IPS-NIHi7 (cell line): ENCODE measurements around the gene KRTAP10-2.
"Not testable (repeated sequence)": the region's sequence is repeated elsewhere in the genome, so short reads cannot be mapped to it uniquely, and the experiment has no call there.

Experiments used
- DNase-seq: peaks from one replicate; pipeline ENCODE4 v3.0.0; 2012; ENCODE audit warnings: mixed read lengths; ENCODE audit errors: extremely low spot score

KRTAP10-2 gene

GRCh38 chr21:44568261-44568660 lies 17.0 kb upstream of the KRTAP10-2 start:
- DNase-seq, result no peak

- DNase-seq, result no peak
Measured at GRCh38 chr21:44567481-44568171, 16.3 kb upstream of the KRTAP10-2 start.

- DNase-seq, result no peak
Measured at GRCh38 chr21:44566403-44566802, 15.1 kb upstream of the KRTAP10-2 start.

GRCh38 chr21:44564886-44565598 lies 13.7 kb upstream of the KRTAP10-2 start:
- no peak for DNase-seq

GRCh38 chr21:44564099-44564498 lies 12.8 kb upstream of the KRTAP10-2 start:
- DNase-seq, result no peak

GRCh38 chr21:44558695-44559094 lies 7.4 kb upstream of the KRTAP10-2 start, which contains the start of gene KRTAP10-3:
Gene KRTAP10-3 (minus strand): TSS chr21:44558795. CDS start chr21:44558715, 80 bp downstream.
- no peak for DNase-seq

GRCh38 chr21:44558329-44558675 lies 7.0 kb upstream of the KRTAP10-2 start:
- not testable (repeated sequence) for DNase-seq

- DNase-seq, result no peak
Measured at GRCh38 chr21:44557491-44558328, 6.4 kb upstream of the KRTAP10-2 start.

- DNase-seq, result no peak
Measured at GRCh38 chr21:44556879-44557278, 5.6 kb upstream of the KRTAP10-2 start.

- DNase-seq, result no peak
Measured at GRCh38 chr21:44555200-44555875, 4.0 kb upstream of the KRTAP10-2 start.

- no peak for DNase-seq
Measured at GRCh38 chr21:44552681-44553080, 1.4 kb upstream of the KRTAP10-2 start.

GRCh38 chr21:44552136-44552535 lies 831 bp upstream of the KRTAP10-2 start:
- DNase-seq, result peak; percentile 5

GRCh38 chr21:44550807-44551206 lies 498 bp downstream of the KRTAP10-2 start:
- DNase-seq, result peak; percentile 1

- DNase-seq, result peak; percentile 13
Measured at GRCh38 chr21:44550285-44550684, 1.0 kb downstream of the KRTAP10-2 start.

GRCh38 chr21:44549525-44550211 lies 1.6 kb downstream of the KRTAP10-2 start:
- peak; percentile 15 for DNase-seq

GRCh38 chr21:44548922-44549321 lies 2.4 kb downstream of the KRTAP10-2 start:
- DNase-seq, result peak; percentile 47

GRCh38 chr21:44548381-44548780 lies 2.9 kb downstream of the KRTAP10-2 start:
- no peak for DNase-seq

GRCh38 chr21:44547656-44548331 lies 3.5 kb downstream of the KRTAP10-2 start:
- no peak for DNase-seq

- no peak for DNase-seq
Measured at GRCh38 chr21:44544566-44544965, 6.7 kb downstream of the KRTAP10-2 start.

GRCh38 chr21:44542716-44543115 lies 8.6 kb downstream of the KRTAP10-2 start:
- no peak for DNase-seq
